ENCODE results near the gene ADAM19.

DNA sequence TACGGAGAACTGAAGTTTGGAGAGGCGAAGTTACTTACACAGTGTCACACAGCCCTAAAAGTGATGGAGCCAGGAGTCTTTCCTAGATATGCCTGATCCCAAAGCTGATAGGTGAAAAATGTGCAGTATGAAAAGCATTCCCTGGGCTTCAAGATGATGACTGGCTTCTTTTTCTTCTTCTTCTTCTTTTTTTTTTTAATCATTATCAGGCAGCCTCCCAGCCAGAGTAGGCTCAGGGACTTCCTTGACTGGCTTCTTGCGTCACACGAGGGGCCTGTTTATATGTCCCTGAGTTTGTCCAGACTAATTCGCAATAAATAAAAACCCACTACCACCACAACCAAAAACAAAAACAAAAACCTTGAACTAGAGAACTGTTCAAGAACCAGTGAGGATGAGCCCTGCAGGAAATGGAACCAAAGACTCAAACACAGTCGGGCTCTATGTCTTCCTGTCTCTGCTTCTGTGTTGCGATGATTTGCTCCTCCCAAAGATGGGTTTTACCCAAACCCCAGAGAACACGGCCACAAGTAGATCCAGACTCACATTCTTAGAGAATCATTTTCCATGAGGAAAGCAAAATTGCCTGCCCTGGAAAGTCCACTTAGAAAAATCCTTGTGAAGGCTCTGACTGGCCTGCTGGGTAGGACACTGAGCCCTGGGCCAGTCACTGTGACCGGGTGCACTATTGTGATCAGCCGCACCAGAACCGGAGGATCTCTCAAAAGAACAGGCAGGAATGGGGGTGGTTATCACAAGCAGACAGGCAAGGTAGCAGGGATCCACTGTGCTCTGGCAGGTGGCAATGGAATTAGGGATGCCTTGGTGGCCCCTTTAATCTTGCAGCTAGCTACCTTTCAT, 38.0 kb upstream of the ADAM19 start:
- TF ChIP-seq, protein P1, sequence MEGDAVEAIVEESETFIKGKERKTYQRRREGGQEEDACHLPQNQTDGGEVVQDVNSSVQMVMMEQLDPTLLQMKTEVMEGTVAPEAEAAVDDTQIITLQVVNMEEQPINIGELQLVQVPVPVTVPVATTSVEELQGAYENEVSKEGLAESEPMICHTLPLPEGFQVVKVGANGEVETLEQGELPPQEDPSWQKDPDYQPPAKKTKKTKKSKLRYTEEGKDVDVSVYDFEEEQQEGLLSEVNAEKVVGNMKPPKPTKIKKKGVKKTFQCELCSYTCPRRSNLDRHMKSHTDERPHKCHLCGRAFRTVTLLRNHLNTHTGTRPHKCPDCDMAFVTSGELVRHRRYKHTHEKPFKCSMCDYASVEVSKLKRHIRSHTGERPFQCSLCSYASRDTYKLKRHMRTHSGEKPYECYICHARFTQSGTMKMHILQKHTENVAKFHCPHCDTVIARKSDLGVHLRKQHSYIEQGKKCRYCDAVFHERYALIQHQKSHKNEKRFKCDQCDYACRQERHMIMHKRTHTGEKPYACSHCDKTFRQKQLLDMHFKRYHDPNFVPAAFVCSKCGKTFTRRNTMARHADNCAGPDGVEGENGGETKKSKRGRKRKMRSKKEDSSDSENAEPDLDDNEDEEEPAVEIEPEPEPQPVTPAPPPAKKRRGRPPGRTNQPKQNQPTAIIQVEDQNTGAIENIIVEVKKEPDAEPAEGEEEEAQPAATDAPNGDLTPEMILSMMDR (IDR thresholded peaks at IDR 0.05), result no peak
- TF ChIP-seq POLR2A (IDR thresholded peaks at IDR 0.05), result no peak
